Stimulated activated CD4-positive, alpha-beta T cell treated with anti-CD3 and anti-CD28 coated beads, Interleukin-12 subunit alpha, Interleukin-12 subunit beta, amount 100 ng/mL, for 48 hours (primary cell): ENCODE results near the gene RNF115.
"Not testable (repeated sequence)": the region's sequence is repeated elsewhere in the genome, so short reads cannot be mapped to it uniquely, and the experiment has no call there.

Experiments
- DNase-seq, 3 donors: peaks; one replicate each; pipeline ENCODE4 v3.0.0-alpha.2; 2020; ENCODE audit warnings: low read depth in 2 of 3, low spot score in 1 of 3

The RNF115 gene

GRCh38 chr1:145823565-145824498 lies at the start of gene RNF115, which contains the start of gene POLR3C:
Gene RNF115 (minus strand): TSS chr1:145824095. CDS start chr1:145823873, 222 bp downstream.
Gene POLR3C (plus strand): TSS chr1:145824200. CDS start chr1:145825777, 1,577 bp downstream.
- peak; percentile 60 to 76 (median 71) for DNase-seq

GRCh38 chr1:145871994-145872924 lies 48.4 kb upstream of the RNF115 start:
- DNase-seq: peak in 1 of 3 donors; percentile 15

DNA sequence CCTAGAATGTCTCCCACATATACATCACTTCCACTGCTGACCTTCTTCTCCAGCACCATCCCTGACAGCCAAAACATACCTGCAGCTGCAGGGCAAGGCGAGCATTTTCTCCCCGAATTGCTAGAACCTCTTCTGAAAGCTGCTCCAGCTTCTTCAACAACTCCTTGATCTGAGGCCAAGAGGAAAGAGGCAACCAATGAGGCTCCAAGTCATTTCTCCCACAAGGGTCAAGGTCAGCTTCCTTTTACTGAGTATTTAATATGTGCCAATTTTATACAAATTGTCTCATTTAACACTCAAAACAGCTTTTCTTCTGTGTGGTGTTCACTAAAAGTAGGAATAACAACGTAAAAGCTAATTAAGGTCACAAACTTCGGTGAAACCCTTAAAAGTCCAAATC lies 44.3 kb upstream of the RNF115 start:
- DNase-seq: no peak

DNA sequence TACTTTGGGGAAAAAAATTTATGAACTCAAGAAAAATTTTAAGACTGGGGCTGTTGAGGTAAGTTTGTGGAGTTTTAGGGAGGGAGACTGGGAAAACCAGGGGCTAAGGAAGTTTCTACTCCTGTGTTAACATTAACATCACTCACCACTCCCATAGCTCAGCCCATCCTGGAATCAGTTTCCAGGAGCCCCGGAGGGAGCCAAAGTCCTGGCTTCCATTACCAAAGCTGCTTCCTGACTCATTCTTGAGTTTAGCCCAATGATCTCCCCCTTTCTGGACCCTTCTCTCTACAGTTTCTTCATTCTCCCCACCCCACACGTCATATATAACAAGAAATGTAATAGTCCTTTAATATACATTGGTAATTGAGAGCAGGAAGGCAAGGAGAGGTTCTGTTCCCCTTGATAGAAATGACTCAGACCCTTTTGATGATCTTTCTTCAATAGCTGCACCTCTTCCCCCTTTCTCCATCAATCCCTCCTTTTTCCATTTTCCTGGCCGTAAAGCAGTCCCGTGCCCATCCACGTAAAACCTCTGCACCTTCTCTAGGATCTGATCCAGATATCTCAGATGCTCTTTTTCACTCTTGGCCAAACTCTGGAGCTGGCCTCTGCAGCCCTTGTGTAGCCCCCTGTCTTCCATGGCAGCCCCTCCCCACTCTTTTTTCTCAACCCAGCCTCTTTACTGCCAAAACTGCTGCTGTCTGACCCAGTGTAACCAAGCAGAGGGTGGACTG lies 39.6 kb upstream of the RNF115 start:
- no peak for DNase-seq

- peak; percentile 37 to 78 (median 66) for DNase-seq
Observed at GRCh38 chr1:145859491-145860023, 35.7 kb upstream of the RNF115 start.

DNA sequence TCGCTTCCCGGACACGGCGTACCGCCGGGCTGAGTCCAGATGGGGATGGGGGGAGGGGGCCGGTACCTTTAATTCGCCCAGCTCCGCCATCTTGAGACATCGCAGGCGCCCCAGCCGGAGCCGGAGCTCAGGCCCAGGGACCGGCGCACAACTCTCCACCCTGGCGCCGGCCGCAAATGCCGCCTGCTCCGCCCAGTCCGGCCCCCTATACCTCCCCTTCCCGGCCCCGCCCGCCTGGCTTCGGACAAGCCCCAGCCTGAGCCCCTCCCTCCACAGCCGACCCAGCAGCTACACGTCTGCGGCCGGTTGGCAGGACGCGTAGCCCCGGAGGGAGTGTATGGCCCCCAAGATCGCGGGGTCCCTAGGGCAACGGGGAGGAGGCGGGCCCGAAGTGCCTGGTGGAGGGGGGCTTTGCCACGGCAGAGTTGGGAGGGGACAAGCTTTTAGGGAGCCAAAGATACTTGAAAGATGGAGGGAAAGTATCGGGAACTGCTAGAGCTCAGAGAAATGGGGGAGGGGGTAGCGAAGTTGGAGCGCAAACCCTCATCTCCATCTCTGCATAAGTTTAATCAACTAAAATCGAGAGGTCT lies 35.1 kb upstream of the RNF115 start, which contains the start of gene PIAS3:
TSS of gene PIAS3 (minus strand) at position 181 of the 590 bp plus-strand sequence. CDS start at position 90, 91 bp downstream.
- peak; percentile 80 to 85 (median 84) for DNase-seq

GRCh38 chr1:145858238-145858900 lies 34.5 kb upstream of the RNF115 start:
- DNase-seq: peak in 2 of 3 donors; percentile 13 to 43

DNA sequence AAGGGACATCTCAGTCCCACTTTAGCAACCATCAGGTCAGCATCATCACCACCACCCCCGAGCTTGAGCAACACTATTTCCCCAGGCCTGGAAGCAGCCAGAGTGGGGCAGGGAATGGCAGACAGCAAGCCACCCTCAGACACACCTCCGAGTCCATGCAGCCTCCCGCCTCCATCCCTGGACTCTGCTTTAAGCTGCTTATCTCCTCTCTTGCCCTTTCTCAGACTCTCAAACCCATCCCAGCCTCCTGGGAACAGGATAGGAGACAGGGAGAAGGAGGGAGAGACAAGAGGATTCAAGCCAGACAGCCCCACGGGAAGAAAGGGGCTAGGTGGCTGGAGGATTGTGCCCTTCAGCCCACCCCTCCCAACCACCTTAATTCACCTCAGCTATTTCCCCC lies 33.3 kb upstream of the RNF115 start:
- no peak for DNase-seq

DNA sequence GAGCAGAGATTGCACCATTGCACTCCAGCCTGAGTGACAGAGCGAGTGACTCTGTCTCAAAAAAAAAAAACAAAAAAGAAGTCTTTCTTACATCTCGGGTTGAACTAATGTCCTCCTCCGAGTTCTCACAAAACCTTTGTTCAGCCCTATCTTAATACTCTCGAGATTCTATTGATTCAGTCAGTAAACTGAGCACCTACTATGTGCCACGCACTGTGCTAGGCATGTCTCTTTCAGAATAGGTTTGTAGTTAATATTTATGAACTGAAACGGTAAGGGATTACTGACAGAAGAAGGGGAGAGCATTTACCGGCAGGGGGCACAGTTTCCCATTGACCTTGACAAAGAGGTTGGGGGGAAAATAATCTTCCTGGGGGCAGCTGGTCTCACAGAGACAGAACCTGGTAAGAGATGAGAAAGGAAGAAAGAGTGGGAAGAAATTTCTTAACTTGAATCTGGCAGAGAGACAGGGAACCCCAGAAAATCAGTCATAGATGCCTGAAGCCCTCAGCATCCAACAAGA lies 31.6 kb upstream of the RNF115 start:
- no peak for DNase-seq

DNA sequence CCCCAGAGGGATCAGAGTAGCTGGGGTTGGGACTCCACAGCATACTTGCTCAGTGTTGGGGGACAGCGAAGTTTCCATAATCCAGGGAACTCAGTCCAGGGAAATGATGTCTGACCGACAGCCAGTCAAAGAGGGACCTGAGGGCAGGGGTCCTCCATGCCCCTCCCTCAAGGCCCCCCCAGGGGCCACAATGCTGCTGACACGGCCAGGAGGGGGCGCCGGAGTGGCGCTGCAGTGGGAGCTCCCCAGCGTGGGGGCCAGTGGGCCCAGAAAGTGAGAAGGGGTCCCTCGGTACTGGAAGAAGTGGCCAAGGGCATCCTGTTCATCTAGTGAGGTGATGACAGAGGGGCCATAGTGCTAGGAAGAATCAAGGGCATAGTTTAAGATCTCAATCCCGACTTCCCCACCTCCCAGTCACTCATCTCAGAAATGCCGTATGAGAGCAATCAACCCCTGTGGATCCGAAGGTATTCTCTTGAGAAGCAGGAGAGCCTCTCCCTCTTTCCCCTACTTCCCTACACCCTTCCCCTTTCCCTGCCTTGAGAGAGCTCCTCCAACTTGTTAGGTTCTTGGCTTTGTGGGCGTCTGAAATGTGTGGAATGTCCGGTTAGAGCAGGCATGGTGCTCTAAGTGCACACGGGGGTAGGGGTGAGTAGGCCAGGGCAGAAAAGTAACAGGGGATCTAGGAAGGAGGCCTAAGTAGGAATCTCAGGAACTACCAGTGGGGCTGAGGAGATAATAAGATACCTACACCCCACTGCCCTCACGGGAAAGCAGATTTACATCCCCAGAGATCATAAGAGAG lies 25.7 kb upstream of the RNF115 start:
- DNase-seq: no peak

- DNase-seq: no peak
Observed at GRCh38 chr1:145847827-145848226, 23.9 kb upstream of the RNF115 start.

- DNase-seq: peak in 1 of 3 donors; percentile 6
Observed at GRCh38 chr1:145846201-145846612, 22.3 kb upstream of the RNF115 start.

DNA sequence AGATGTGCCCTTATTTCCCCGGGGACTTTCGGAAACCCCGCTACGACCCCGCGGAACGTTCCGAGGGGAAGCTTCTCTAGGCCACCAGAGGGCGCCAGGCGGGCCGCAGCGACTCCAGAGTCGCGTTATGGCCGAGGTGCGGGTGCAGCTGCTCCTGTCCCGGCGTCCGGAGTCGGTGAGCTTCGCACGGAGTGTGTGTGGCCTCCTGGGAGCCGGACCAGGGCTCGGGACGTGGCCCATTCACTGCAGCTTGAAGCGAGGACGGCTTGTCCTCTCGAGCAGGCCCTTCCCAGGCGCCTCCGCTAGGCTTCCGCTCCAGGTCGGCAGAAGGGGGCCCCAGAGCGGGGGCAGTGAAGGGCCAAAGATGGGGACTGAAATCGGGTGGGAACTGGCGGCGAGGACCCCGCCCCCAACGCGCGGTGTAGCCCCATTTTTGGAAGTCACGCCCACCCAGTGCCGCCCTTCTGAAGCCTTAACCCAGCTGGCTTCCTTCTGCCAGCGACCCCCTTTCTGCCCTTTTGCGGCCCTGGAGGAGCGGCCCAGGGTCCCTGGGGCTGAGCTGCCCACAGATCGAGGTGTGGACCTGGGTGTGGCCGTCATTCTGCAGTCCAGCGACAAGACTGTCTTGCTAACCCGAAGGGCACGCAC lies 21.7 kb upstream of the RNF115 start, which contains the start of gene NUDT17:
TSS of gene NUDT17 (plus strand) at position 117 of the 648 bp plus-strand sequence. CDS start at position 128, 11 bp downstream.
- peak in 2 of 3 donors; percentile 74 to 75 for DNase-seq

GRCh38 chr1:145845144-145845513 lies 21.2 kb upstream of the RNF115 start:
- peak in 1 of 3 donors; percentile 10 for DNase-seq

GRCh38 chr1:145843031-145843430 lies 19.1 kb upstream of the RNF115 start:
- no peak for DNase-seq

GRCh38 chr1:145837656-145838055 lies 13.8 kb upstream of the RNF115 start:
- DNase-seq: no peak

DNA sequence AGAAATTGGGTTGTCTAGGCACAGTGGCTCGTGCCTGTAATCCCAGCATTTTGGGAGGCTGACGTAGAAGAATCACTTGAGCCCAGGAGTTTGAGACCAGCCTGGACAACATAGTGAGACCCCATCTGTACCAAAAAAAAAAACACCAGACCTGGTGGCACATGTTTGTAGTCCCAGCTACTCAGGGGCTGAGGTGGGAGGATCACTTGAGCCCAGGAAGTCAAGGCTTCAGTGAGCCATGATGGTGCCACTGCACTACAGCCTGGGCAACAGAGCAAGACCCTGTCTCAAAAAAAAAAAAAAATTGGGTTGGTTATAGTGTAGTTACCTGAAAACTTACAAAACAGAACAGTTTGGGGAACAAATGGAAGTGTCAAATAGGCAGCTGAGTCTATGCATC lies 6.9 kb upstream of the RNF115 start:
- DNase-seq: not testable (repeated sequence)
